ENCODE measurements around the gene MAP3K21. TPM values are rescaled to one million over a fixed set of nuclear protein-coding genes. Genes with fewer than 3 reads are reported as not detected.

Gene MAP3K21
- total and polyA plus RNA-seq, 2 of the 4 experiments (the other 2 are of a cell fraction), result 0.15 to 0.18 TPM

DNA sequence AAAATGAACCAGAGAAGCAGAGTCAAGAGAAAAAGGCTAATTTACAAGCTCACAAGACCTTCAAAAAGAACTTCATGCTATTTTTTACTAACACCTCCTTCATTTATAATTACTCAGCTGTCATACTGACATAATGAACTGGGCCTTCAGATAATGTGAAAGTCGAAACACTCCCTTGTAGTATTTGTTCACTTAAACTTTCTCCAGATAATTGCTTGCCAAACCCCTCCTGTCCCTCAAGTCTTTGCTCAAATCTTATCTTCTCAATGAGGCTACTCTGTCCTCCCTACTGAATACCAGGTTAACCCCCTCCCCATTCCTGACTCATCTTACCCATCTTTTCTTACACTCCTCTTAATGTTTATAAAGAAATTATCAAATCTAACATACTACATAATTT, 11.1 kb upstream of the MAP3K21 start:
- Histone ChIP-seq H3K9me1 (ENCODE audit: insufficient read depth, low read length) (no peaks in the 10 kb centered on the region), H3K4ac (ENCODE audit: low read depth, low read length) (no peak overlapping the region), H3K18ac (ENCODE audit: low read depth, low read length) (no peak overlapping the region), H2BK20ac (ENCODE audit: low read depth, low read length) (no peak overlapping the region), H2BK15ac (ENCODE audit: low read depth, low read length) (no peak overlapping the region), H3K4me2 (ENCODE audit: low read depth, low read length) (no peak overlapping the region), H4K5ac (ENCODE audit: low read depth, low read length) (no peak overlapping the region), H2AFZ (replicated peaks; ENCODE audit: low read length, poor library complexity) (no peak overlapping the region), H2BK5ac (ENCODE audit: low read depth, low read length, poor library complexity, severe bottlenecking) (no peak overlapping the region), H4K20me1 (ENCODE audit: insufficient read depth, low read length) (no peaks in the 10 kb centered on the region), H2BK120ac (ENCODE audit: low read depth, low read length) (no peak overlapping the region), H3K56ac (ENCODE audit: extremely low read depth, insufficient read depth, low read length) (no peak overlapping the region), H4K91ac (ENCODE audit: insufficient read depth, low read depth, low read length) (no peak overlapping the region), H3K23ac (ENCODE audit: low read depth, low read length) (no peak overlapping the region), H4K8ac (ENCODE audit: low read depth in 2 of 2, low read length in 2 of 2) (no peak overlapping the region), H3K27me3 (ENCODE audit: control insufficient read depth, insufficient read depth, low read length) (peaks cover 4% of the 10 kb centered on the region), H3K36me3 (ENCODE audit: control insufficient read depth, insufficient read depth, low read length) (no peaks in the 10 kb centered on the region), H3K79me1 (ENCODE audit: low read depth in 1 of 2, low read length in 2 of 2) (no peaks in the 10 kb centered on the region), H3K9me3 (ENCODE audit: control insufficient read depth, insufficient read depth, low read length) (no peaks in the 10 kb centered on the region), H2AK5ac (ENCODE audit: low read depth, low read length) (no peak overlapping the region), H3K27ac (ENCODE audit: insufficient read depth, low read length) (no peak overlapping the region), H3K14ac (replicated peaks; ENCODE audit: low read depth, low read length) (no peak overlapping the region), H3K4me3 (ENCODE audit: insufficient read depth, low read depth, low read length) (no peak overlapping the region), H2AK9ac (replicated peaks; ENCODE audit: low read depth, low read length, poor library complexity) (no peak overlapping the region), H3K4me1 (ENCODE audit: control insufficient read depth, insufficient read depth, low read length) (no peaks in the 10 kb centered on the region), H3K9ac (ENCODE audit: low read depth, low read length) (no peak overlapping the region)
- ChIA-PET POLR2A (ENCODE audit: unreplicated experiment) (no interaction called here), CTCF (interaction anchor here (0.6 to 3.2 kb wide), 3 partner anchors 11 to 1495 kb away, joined by 3 to 11 read pairs (median 4); no protein-coding TSS in a partner anchor)
- no peak for DNase-seq
- TF ChIP-seq RFX5 (IDR thresholded peaks at IDR 0.05; ENCODE audit: low read depth, low read length) (no peak), RAD21 (IDR thresholded peaks at IDR 0.05; ENCODE audit: low read length) (no peak), POLR2A (IDR thresholded peaks at IDR 0.05; ENCODE audit: low read depth, low read length) (no peak), CHD1 (IDR thresholded peaks at IDR 0.05; ENCODE audit: low read depth, low read length) (no peak), CEBPB (IDR thresholded peaks at IDR 0.05; ENCODE audit: low read depth, low read length) (no peak), MXI1 (IDR thresholded peaks at IDR 0.05; ENCODE audit: borderline replicate concordance, low read depth, low read length) (no peak), MAZ (IDR thresholded peaks at IDR 0.05; ENCODE audit: borderline replicate concordance, low read depth, low read length) (no peak), RCOR1 (IDR thresholded peaks at IDR 0.05; ENCODE audit: insufficient replicate concordance, low read length) (no peak)
- TF ChIP-seq, protein P1, sequence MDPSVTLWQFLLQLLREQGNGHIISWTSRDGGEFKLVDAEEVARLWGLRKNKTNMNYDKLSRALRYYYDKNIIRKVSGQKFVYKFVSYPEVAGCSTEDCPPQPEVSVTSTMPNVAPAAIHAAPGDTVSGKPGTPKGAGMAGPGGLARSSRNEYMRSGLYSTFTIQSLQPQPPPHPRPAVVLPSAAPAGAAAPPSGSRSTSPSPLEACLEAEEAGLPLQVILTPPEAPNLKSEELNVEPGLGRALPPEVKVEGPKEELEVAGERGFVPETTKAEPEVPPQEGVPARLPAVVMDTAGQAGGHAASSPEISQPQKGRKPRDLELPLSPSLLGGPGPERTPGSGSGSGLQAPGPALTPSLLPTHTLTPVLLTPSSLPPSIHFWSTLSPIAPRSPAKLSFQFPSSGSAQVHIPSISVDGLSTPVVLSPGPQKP (IDR thresholded peaks at IDR 0.05; ENCODE audit: borderline replicate concordance, low read depth, low read length), result no peak
- dilution Hi-C loops (cut with HindIII; ENCODE audit: low sequenced_read_pairs, unreplicated experiment), result no loop called here
- no peak for ATAC-seq (ENCODE audit: low read depth)
- WGBS, 2 experiments (ENCODE audit: extremely low coverage in 2 of 2, insufficient read length in 1 of 2), result no CpG with 5 or more reads among the region's 1 CpG
- BruUV-seq (replicated peaks), result no TSS peak
- intact Hi-C loops (cut with micrococcal nuclease), result no loop called here
- in situ Hi-C loops (cut with MboI; ENCODE audit: low sequenced_read_pairs), result no loop called here
